OCI-LY1 (cell line): Measurements from ENCODE around the gene LIPG.

Experiments
- CTCF ChIP-seq: fragments of 200-600 bp; sonication (generic), shearing (Covaris generic); IDR thresholded peaks from 2 replicates; pipeline ENCODE4 v1.5.1; 2017; ENCODE audit warnings: mild to moderate bottlenecking, antibody characterized with exemption, low read length, moderate library complexity, mixed read lengths
- EZH2 ChIP-seq: fragments of 200-600 bp; sonication (generic), shearing (Covaris generic); IDR thresholded peaks from 2 replicates; pipeline ENCODE4 v1.8.0; 2017; ENCODE audit warnings: borderline replicate concordance, mixed run types, mild to moderate bottlenecking, antibody characterized with exemption, low read length, moderate library complexity, mixed read lengths

- TF ChIP-seq CTCF (no peak), EZH2 (no peak)
Observed at GRCh38 chr18:49619801-49620200, 57.9 kb downstream of the LIPG start.
